BLaER1 (cell line): Measurements from ENCODE around the gene MMADHC.
"Not testable (repeated sequence)": the region's sequence is repeated elsewhere in the genome, so short reads cannot be mapped to it uniquely, and the experiment has no call there.

Source experiments
- H3K27ac ChIP-seq: shearing (Covaris generic); formaldehyde crosslinking; 2 replicates; pipeline ENCODE4 v1.8.1; 2022
- H3K27me3 ChIP-seq: shearing (Covaris generic); formaldehyde crosslinking; 2 replicates; pipeline ENCODE4 v1.8.1; 2022
- H3K36me3 ChIP-seq: shearing (Covaris generic); formaldehyde crosslinking; 2 replicates; pipeline ENCODE4 v1.8.1; 2022
- H3K4me1 ChIP-seq: shearing (Covaris generic); formaldehyde crosslinking; 2 replicates; pipeline ENCODE4 v1.8.1; 2022
- H3K4me2 ChIP-seq: shearing (Covaris generic); formaldehyde crosslinking; 2 replicates; pipeline ENCODE4 v1.8.1; 2022
- H3K4me3 ChIP-seq: shearing (Covaris generic); formaldehyde crosslinking; 2 replicates; pipeline ENCODE4 v1.8.1; 2022
- H3K9ac ChIP-seq: shearing (Covaris generic); formaldehyde crosslinking; 2 replicates; pipeline ENCODE4 v1.8.1; 2022
- H3K9me3 ChIP-seq: shearing (Covaris generic); formaldehyde crosslinking; 2 replicates; pipeline ENCODE4 v1.8.1; 2022
- H4K20me1 ChIP-seq: shearing (Covaris generic); formaldehyde crosslinking; 2 replicates; pipeline ENCODE4 v1.8.1; 2022
- Cebpa-rat ChIP-seq: shearing (Covaris generic); IDR thresholded peaks from 2 replicates; pipeline ENCODE4 v1.8.1; 2022

The MMADHC gene

GRCh38 chr2:149575277-149575676 lies 12.3 kb downstream of the MMADHC start:
- Histone ChIP-seq H3K9me3 (no peaks in the 10 kb centered on the region), H3K4me2 (no peak overlapping the region), H3K4me3 (no peak overlapping the region), H3K27ac (no peak overlapping the region), H3K4me1 (no peaks in the 10 kb centered on the region), H3K36me3 (peaks cover 72% of the 10 kb centered on the region), H3K27me3 (no peaks in the 10 kb centered on the region), H3K9ac (no peak overlapping the region), H4K20me1 (peaks cover 61% of the 10 kb centered on the region)
- TF ChIP-seq Cebpa-rat, result no peak

GRCh38 chr2:149573760-149574159 lies 13.8 kb downstream of the MMADHC start:
- Histone ChIP-seq H3K36me3 (peaks cover 75% of the 10 kb centered on the region), H3K4me3 (no peak overlapping the region), H3K9ac (no peak overlapping the region), H3K4me1 (no peaks in the 10 kb centered on the region), H4K20me1 (peaks cover 50% of the 10 kb centered on the region), H3K9me3 (no peaks in the 10 kb centered on the region), H3K27me3 (no peaks in the 10 kb centered on the region), H3K27ac (no peak overlapping the region), H3K4me2 (no peak overlapping the region)
- no peak for TF ChIP-seq Cebpa-rat

- Histone ChIP-seq H3K4me2 (no peak overlapping the region), H3K9ac (no peak overlapping the region), H4K20me1 (peaks cover 38% of the 10 kb centered on the region), H3K27ac (no peak overlapping the region), H3K9me3 (no peaks in the 10 kb centered on the region), H3K4me1 (no peaks in the 10 kb centered on the region), H3K4me3 (no peak overlapping the region), H3K36me3 (peaks cover 73% of the 10 kb centered on the region), H3K27me3 (no peaks in the 10 kb centered on the region)
- no peak for TF ChIP-seq Cebpa-rat
Measured at GRCh38 chr2:149572102-149572953, 15.2 kb downstream of the MMADHC start.

- Histone ChIP-seq H3K27me3 (no peaks in the 10 kb centered on the region), H3K36me3 (peaks cover 60% of the 10 kb centered on the region), H3K9ac (no peak overlapping the region), H3K4me1 (peaks cover 11% of the 10 kb centered on the region), H3K4me2 (no peak overlapping the region), H3K9me3 (no peaks in the 10 kb centered on the region), H3K27ac (no peak overlapping the region), H4K20me1 (peaks cover 11% of the 10 kb centered on the region), H3K4me3 (no peak overlapping the region)
- TF ChIP-seq Cebpa-rat, result no peak
Measured at GRCh38 chr2:149568138-149568537, 19.4 kb downstream of the MMADHC start.

- Histone ChIP-seq H3K4me2 (no peak overlapping the region), H3K9me3 (no peaks in the 10 kb centered on the region), H3K9ac (no peak overlapping the region), H3K4me3 (no peak overlapping the region), H4K20me1 (no peaks in the 10 kb centered on the region), H3K36me3 (peaks cover 47% of the 10 kb centered on the region), H3K27me3 (no peaks in the 10 kb centered on the region), H3K4me1 (peaks cover 12% of the 10 kb centered on the region), H3K27ac (no peak overlapping the region)
- no peak for TF ChIP-seq Cebpa-rat
Measured at GRCh38 chr2:149566652-149567051, 20.9 kb downstream of the MMADHC start.

- peaks cover 12% of the 10 kb centered on the region for H3K4me1 ChIP-seq
- peaks cover 38% of the 10 kb centered on the region for H3K36me3 ChIP-seq
Measured at GRCh38 chr2:149565625-149566024, 21.9 kb downstream of the MMADHC start.

GRCh38 chr2:149564983-149565382 lies 22.6 kb downstream of the MMADHC start:
- Histone ChIP-seq H4K20me1 (no peaks in the 10 kb centered on the region), H3K27me3 (no peaks in the 10 kb centered on the region), H3K4me2 (no peak overlapping the region), H3K4me1 (peaks cover 12% of the 10 kb centered on the region), H3K9me3 (no peaks in the 10 kb centered on the region), H3K9ac (no peak overlapping the region), H3K4me3 (no peak overlapping the region), H3K27ac (no peak overlapping the region), H3K36me3 (peaks cover 35% of the 10 kb centered on the region)
- TF ChIP-seq Cebpa-rat, result no peak

More at GRCh38 chr2:149565625-149566024, 21.9 kb downstream of the MMADHC start:
- H3K27ac ChIP-seq, H3K9me3 ChIP-seq, H3K4me3 ChIP-seq, H3K27me3 ChIP-seq, H4K20me1 ChIP-seq, H3K9ac ChIP-seq, H3K4me2 ChIP-seq: not testable (repeated sequence)

- H3K4me3 ChIP-seq, result no peak overlapping the region
- peaks cover 27% of the 10 kb centered on the region for H3K36me3 ChIP-seq
- no peak overlapping the region for H3K4me2 ChIP-seq
- H3K27ac ChIP-seq, result no peak overlapping the region
- no peaks in the 10 kb centered on the region for H3K27me3 ChIP-seq
- H3K9ac ChIP-seq, result no peak overlapping the region
- peaks cover 12% of the 10 kb centered on the region for H3K4me1 ChIP-seq
- H4K20me1 ChIP-seq, result no peaks in the 10 kb centered on the region
- no peak for TF ChIP-seq Cebpa-rat
- no peaks in the 10 kb centered on the region for H3K9me3 ChIP-seq
Measured at GRCh38 chr2:149564097-149564496, 23.5 kb downstream of the MMADHC start.

GRCh38 chr2:149562324-149562723 lies 25.3 kb downstream of the MMADHC start:
- H3K4me3 ChIP-seq, result no peak overlapping the region
- H4K20me1 ChIP-seq, result no peaks in the 10 kb centered on the region
- H3K9ac ChIP-seq, result no peak overlapping the region
- H3K27me3 ChIP-seq, result no peaks in the 10 kb centered on the region
- H3K4me1 ChIP-seq, result peaks cover 12% of the 10 kb centered on the region
- no peak overlapping the region for H3K27ac ChIP-seq
- TF ChIP-seq Cebpa-rat, result no peak
- H3K4me2 ChIP-seq, result no peak overlapping the region
- peaks cover 11% of the 10 kb centered on the region for H3K36me3 ChIP-seq
- no peaks in the 10 kb centered on the region for H3K9me3 ChIP-seq

GRCh38 chr2:149561309-149561926 lies 26.2 kb downstream of the MMADHC start:
- Histone ChIP-seq H3K9me3 (no peaks in the 10 kb centered on the region), H3K4me1 (peaks cover 12% of the 10 kb centered on the region), H3K4me2 (no peak overlapping the region), H3K27ac (no peak overlapping the region), H3K9ac (no peak overlapping the region), H4K20me1 (no peaks in the 10 kb centered on the region), H3K4me3 (no peak overlapping the region), H3K36me3 (peaks cover 2% of the 10 kb centered on the region), H3K27me3 (no peaks in the 10 kb centered on the region)
- no peak for TF ChIP-seq Cebpa-rat
